ENCODE measurements around the gene PAFAH2.
A peak's percentile ranks its signal among the peaks of the same experiment; 100 is the strongest.
"Not testable (repeated sequence)": the region's sequence is repeated elsewhere in the genome, so short reads cannot be mapped to it uniquely, and the experiment has no call there.

The PAFAH2 gene

GRCh38 chr1:25979210-25979609 is 18.7 kb downstream of the PAFAH2 start:
- no peak for DNase-seq

GRCh38 chr1:25978403-25978802 is 19.5 kb downstream of the PAFAH2 start:
- no peak for DNase-seq

GRCh38 chr1:25977801-25978200 is 20.1 kb downstream of the PAFAH2 start:
- DNase-seq, result no peak

- DNase-seq, result no peak
These were observed 24.1 kb downstream of the PAFAH2 start for GRCh38 chr1:25973610-25974321.

- no peak for DNase-seq
These were observed 26.1 kb downstream of the PAFAH2 start for GRCh38 chr1:25971811-25972180.

- no peak for DNase-seq
These were observed 26.6 kb downstream of the PAFAH2 start for GRCh38 chr1:25971066-25971810.

GRCh38 chr1:25967308-25967707 is 30.6 kb downstream of the PAFAH2 start:
- no peak for DNase-seq

GRCh38 chr1:25959611-25960010 is 38.3 kb downstream of the PAFAH2 start:
- DNase-seq, result no peak

- DNase-seq, result peak; percentile 96
These were observed 39.4 kb downstream of the PAFAH2 start for GRCh38 chr1:25958465-25958864.

- no peak for DNase-seq
These were observed 42.3 kb downstream of the PAFAH2 start for GRCh38 chr1:25955553-25955952.

- DNase-seq, result no peak
These were observed 43.5 kb downstream of the PAFAH2 start for GRCh38 chr1:25954282-25954938.

GRCh38 chr1:25952841-25953401 is 44.9 kb downstream of the PAFAH2 start:
- DNase-seq, result peak; percentile 47

- no peak for DNase-seq
These were observed 49.2 kb downstream of the PAFAH2 start for GRCh38 chr1:25948641-25949040.

GRCh38 chr1:25947027-25947426 is 50.8 kb downstream of the PAFAH2 start:
- DNase-seq, result no peak

GRCh38 chr1:25945761-25946160 is 52.1 kb downstream of the PAFAH2 start:
- no peak for DNase-seq

- DNase-seq, result no peak
These were observed 52.9 kb downstream of the PAFAH2 start for GRCh38 chr1:25944986-25945385.

- DNase-seq, result not testable (repeated sequence)
These were observed 54.4 kb downstream of the PAFAH2 start for GRCh38 chr1:25943511-25943910.

GRCh38 chr1:25936947-25937346 is 60.9 kb downstream of the PAFAH2 start:
- no peak for DNase-seq

GRCh38 chr1:25933479-25934365 is 64.1 kb downstream of the PAFAH2 start:
- no peak for DNase-seq

GRCh38 chr1:25932811-25933400 is 65.0 kb downstream of the PAFAH2 start:
- not testable (repeated sequence) for DNase-seq

GRCh38 chr1:25932321-25932720 is 65.5 kb downstream of the PAFAH2 start:
- no peak for DNase-seq

GRCh38 chr1:25929016-25929415 is 68.8 kb downstream of the PAFAH2 start:
- no peak for DNase-seq

Measured in fibroblast of skin of back (primary cell).